Right cardiac atrium (tissue), 5 donors: Measurements from ENCODE around the gene THSD7A. TPM values are rescaled to one million over a fixed set of nuclear protein-coding genes. Genes with fewer than 3 reads are reported as not detected.

Experiments
- ATAC-seq, 2 donors: fragments of 200-7000 bp; cut with Tn5 transposase; one replicate each; pipeline versions ENCODE4 v1.8.0 to v1.9.1; 2020; ENCODE audit warnings: moderate library complexity in 2 of 2, mild to moderate bottlenecking in 1 of 2
- DNase-seq, 3 donors: peaks; one replicate each; pipeline ENCODE4 v3.0.0-alpha.2; 2020
- H3K27ac ChIP-seq: one replicate; pipeline ENCODE4 v1.5.1; 2013; ENCODE audit warnings: mild to moderate bottlenecking, low read length, control low read depth, moderate library complexity
- H3K27me3 ChIP-seq: one replicate; pipeline ENCODE4 v1.6.1; 2013; ENCODE audit not compliant: control insufficient read depth, insufficient read depth
- H3K4me1 ChIP-seq: one replicate; pipeline ENCODE4 v1.6.1; 2013; ENCODE audit warnings: low read length; ENCODE audit not compliant: control insufficient read depth, insufficient read depth
- H3K4me3 ChIP-seq: one replicate; pipeline ENCODE4 v1.5.1; 2013; ENCODE audit warnings: low read length, control low read depth
- H3K9me3 ChIP-seq: one replicate; pipeline ENCODE4 v1.6.1; 2013; ENCODE audit warnings: low read length; ENCODE audit not compliant: control insufficient read depth
- WGBS: extraction: QIAGEN DNeasy Blood & Tissue Kit; methylation state at CpG from one replicate; pipeline ENCODE4 v1.1.7; 2013; 5-methylcytosine and 5-hydroxymethylcytosine counted together
- intact Hi-C, 4 donors: fragments of 100-400 bp; cut with DNase I; formaldehyde crosslinking; loops; one replicate each; pipeline versions ENCODE4 v1.11.0 to v1.14.0; 2022 to 2023
- polyA plus RNA-seq: library from polyadenylated mRNA; stranded (reverse); fragments of 200-250 nt; gene quantifications from one replicate; pipeline ENCODE4 v1.2.3, GENCODE V29; 2013
- total RNA-seq, 4 donors: library from RNA; stranded (reverse); fragmentation: NEBNext Ultra II Directional; extraction: Animal tissue kit (Norgen Biotek cat#: 25700); gene quantifications; one replicate each; pipeline ENCODE4 v1.2.1, GENCODE V29; 2021
- donor health status: healthy with polysubstance abuse.
- donor health status: DM: no; HTN: yes; CAD: no.
- donor health status: DM: no; HTN: no; CAD: no.
- donor health status: DM: no; HTN: yes; CAD: no; lungs with severe emphysema.
- donor health status: DM: yes; HTN: yes; CAD: no.

THSD7A gene
- total and polyA plus RNA-seq, 5 donors, result 0.34 to 3.6 (median 2.3) TPM

GRCh38 chr7:11726001-11726793, 105.8 kb downstream of the THSD7A start:
- Histone ChIP-seq H3K4me1 (no peaks in the 10 kb centered on the region), H3K27me3 (no peaks in the 10 kb centered on the region), H3K4me3 (no peak overlapping the region), H3K27ac (no peak overlapping the region), H3K9me3 (no peaks in the 10 kb centered on the region)
- intact Hi-C loops, result no loop called here
- DNase-seq (no peak), ATAC-seq (no peak)
- WGBS, result 64% methylated on average over 7 of the region's 7 CpGs

- ATAC-seq (peak in 1 of 2 donors; percentile 77), DNase-seq (peak in 2 of 3 donors; percentile 37 to 53)
- Histone ChIP-seq H3K4me1 (no peaks in the 10 kb centered on the region), H3K27ac (no peak overlapping the region), H3K27me3 (no peaks in the 10 kb centered on the region), H3K9me3 (no peaks in the 10 kb centered on the region), H3K4me3 (no peak overlapping the region)
- intact Hi-C loops, result no loop called here
Measured at GRCh38 chr7:11716185-11716584, 115.8 kb downstream of the THSD7A start.

- no peaks in the 10 kb centered on the region for H3K27me3 ChIP-seq
- 97% methylated on average over 2 of the region's 2 CpGs for WGBS
- H3K4me3 ChIP-seq, result no peak overlapping the region
- DNase-seq, result no peak
- intact Hi-C loops, result no loop called here
- no peak for ATAC-seq
- no peaks in the 10 kb centered on the region for H3K9me3 ChIP-seq
- H3K4me1 ChIP-seq, result no peaks in the 10 kb centered on the region
- no peak overlapping the region for H3K27ac ChIP-seq
Measured at GRCh38 chr7:11714676-11715075, 117.3 kb downstream of the THSD7A start.

- intact Hi-C loops, result no loop called here
- no peak overlapping the region for H3K27ac ChIP-seq
- H3K4me3 ChIP-seq, result no peak overlapping the region
- DNase-seq (no peak), ATAC-seq (no peak)
- H3K9me3 ChIP-seq, result no peaks in the 10 kb centered on the region
- H3K4me1 ChIP-seq, result no peaks in the 10 kb centered on the region
- 84% methylated on average over 1 of the region's 1 CpG for WGBS
- H3K27me3 ChIP-seq, result no peaks in the 10 kb centered on the region
Measured at GRCh38 chr7:11714205-11714604, 117.8 kb downstream of the THSD7A start.

GRCh38 chr7:11713352-11713751, 118.6 kb downstream of the THSD7A start:
- intact Hi-C loops, result no loop called here
- 67% methylated on average over 3 of the region's 3 CpGs for WGBS
- Histone ChIP-seq H3K9me3 (no peaks in the 10 kb centered on the region), H3K27me3 (no peaks in the 10 kb centered on the region), H3K4me1 (no peaks in the 10 kb centered on the region), H3K4me3 (no peak overlapping the region), H3K27ac (no peak overlapping the region)
- ATAC-seq (no peak), DNase-seq (no peak)

GRCh38 chr7:11710377-11710776, 121.6 kb downstream of the THSD7A start:
- Histone ChIP-seq H3K4me3 (no peak overlapping the region), H3K9me3 (no peaks in the 10 kb centered on the region), H3K4me1 (no peaks in the 10 kb centered on the region), H3K27ac (no peak overlapping the region), H3K27me3 (no peaks in the 10 kb centered on the region)
- DNase-seq (no peak), ATAC-seq (no peak)
- intact Hi-C loops, result no loop called here
- WGBS, result 82% methylated on average over 1 of the region's 1 CpG

- intact Hi-C loops, result no loop called here
- no peaks in the 10 kb centered on the region for H3K4me1 ChIP-seq
- no peaks in the 10 kb centered on the region for H3K9me3 ChIP-seq
- no peak overlapping the region for H3K27ac ChIP-seq
- H3K4me3 ChIP-seq, result no peak overlapping the region
- no peaks in the 10 kb centered on the region for H3K27me3 ChIP-seq
- DNase-seq (no peak), ATAC-seq (no peak)
Measured at GRCh38 chr7:11709196-11709595, 122.8 kb downstream of the THSD7A start.

- WGBS, result 39% methylated on average over 2 of the region's 2 CpGs
- DNase-seq, result no peak
- no peaks in the 10 kb centered on the region for H3K9me3 ChIP-seq
- no peaks in the 10 kb centered on the region for H3K27me3 ChIP-seq
- H3K27ac ChIP-seq, result no peak overlapping the region
- H3K4me1 ChIP-seq, result no peaks in the 10 kb centered on the region
- no peak for ATAC-seq
- intact Hi-C loops, result no loop called here
- no peak overlapping the region for H3K4me3 ChIP-seq
Measured at GRCh38 chr7:11707606-11708193, 124.3 kb downstream of the THSD7A start.

GRCh38 chr7:11706666-11707605, 125.1 kb downstream of the THSD7A start:
- Histone ChIP-seq H3K9me3 (no peaks in the 10 kb centered on the region), H3K27ac (no peak overlapping the region), H3K4me3 (no peak overlapping the region), H3K4me1 (no peaks in the 10 kb centered on the region), H3K27me3 (no peaks in the 10 kb centered on the region)
- intact Hi-C loops, result no loop called here
- 63% methylated on average over 2 of the region's 2 CpGs for WGBS
- ATAC-seq (no peak), DNase-seq (no peak)

- no peak for ATAC-seq
- Histone ChIP-seq H3K27me3 (no peaks in the 10 kb centered on the region), H3K4me3 (no peak overlapping the region), H3K27ac (no peak overlapping the region), H3K4me1 (no peaks in the 10 kb centered on the region), H3K9me3 (no peaks in the 10 kb centered on the region)
- intact Hi-C loops, result no loop called here
- 97% methylated on average over 1 of the region's 1 CpG for WGBS
- no peak for DNase-seq
Measured at GRCh38 chr7:11703829-11704228, 128.2 kb downstream of the THSD7A start.

GRCh38 chr7:11702938-11703337, 129.1 kb downstream of the THSD7A start:
- no peaks in the 10 kb centered on the region for H3K4me1 ChIP-seq
- H3K27me3 ChIP-seq, result no peaks in the 10 kb centered on the region
- H3K9me3 ChIP-seq, result no peaks in the 10 kb centered on the region
- DNase-seq (peak in 1 of 3 donors; percentile 16), ATAC-seq (no peak)
- H3K27ac ChIP-seq, result no peak overlapping the region
- intact Hi-C loops, result no loop called here
- WGBS, result 40% methylated on average over 4 of the region's 4 CpGs
- H3K4me3 ChIP-seq, result no peak overlapping the region
